ENCODE results near the gene ACKR3. TPM values are rescaled to one million over a fixed set of nuclear protein-coding genes. Genes with fewer than 3 reads are reported as not detected.

Gene ACKR3
- total RNA-seq, 1 donor from 2014 or later: 20.3 TPM

DNA sequence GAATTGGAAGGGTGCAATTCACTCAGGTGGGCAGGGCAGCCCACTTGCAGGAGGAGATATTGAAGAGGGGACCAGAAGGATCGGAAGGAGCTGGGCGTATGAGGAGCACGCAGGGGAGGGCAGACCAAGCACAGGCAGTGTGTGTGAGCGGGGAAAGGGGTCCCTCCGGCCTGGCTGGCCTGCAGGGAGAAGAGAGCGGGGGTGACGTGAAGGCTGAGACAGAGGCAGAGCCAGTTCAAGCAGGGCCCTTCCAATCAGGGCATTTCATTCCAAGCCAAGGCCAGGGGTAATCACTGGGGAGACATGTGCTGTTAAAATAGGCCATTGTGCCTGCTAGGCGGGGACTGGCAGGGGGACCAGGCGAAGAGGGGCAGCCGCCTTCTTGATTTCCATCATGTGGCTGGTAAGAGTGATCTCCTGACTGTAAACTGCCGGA, 62.2 kb downstream of the ACKR3 start:
- no peak for DNase-seq

Measured in occipital lobe (tissue), 2 donors.